HG03025 (cell line): Measurements from ENCODE around the gene PACS2.

Experiments
- ATAC-seq: cut with Tn5 transposase; IDR thresholded peaks from one replicate; pipeline ENCODE4 v1.9.1; 2021; ENCODE audit warnings: mild to moderate bottlenecking, moderate library complexity; ENCODE audit not compliant: unreplicated experiment, low FRiP score

The PACS2 gene

GRCh38 chr14:105383083-105383730 lies 68.7 kb downstream of the PACS2 start:
- no peak for ATAC-seq

DNA sequence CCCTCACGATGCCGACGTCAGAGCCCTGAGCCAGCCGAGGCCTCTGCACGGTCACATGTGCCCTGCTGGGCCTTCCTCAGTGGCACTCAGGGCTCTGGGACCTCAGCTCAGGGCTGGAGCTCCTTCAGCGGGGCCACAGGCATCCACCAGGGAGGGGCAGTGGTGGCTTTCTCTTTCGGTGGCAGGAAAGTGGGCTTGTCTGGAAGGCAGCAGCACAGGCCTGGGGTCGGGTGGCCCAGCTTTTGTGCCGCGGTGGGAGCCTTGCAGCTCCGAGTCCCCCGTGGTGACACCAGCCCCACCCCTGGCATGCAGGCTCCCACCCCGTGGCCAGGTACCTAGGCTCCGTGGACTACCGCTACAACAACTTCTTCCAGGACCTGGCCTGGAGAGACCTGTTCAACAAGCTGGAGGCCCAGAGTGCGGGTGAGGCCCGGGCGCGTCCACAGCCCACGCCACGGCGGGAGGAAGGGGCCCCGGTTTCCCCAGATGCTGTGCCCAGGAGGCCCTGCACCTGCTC lies 69.6 kb downstream of the PACS2 start:
- ATAC-seq, result no peak

- ATAC-seq, result no peak
Measured at GRCh38 chr14:105384605-105385321, 70.2 kb downstream of the PACS2 start.

- ATAC-seq, result no peak
Measured at GRCh38 chr14:105385322-105385637, 70.7 kb downstream of the PACS2 start.

- ATAC-seq, result no peak
Measured at GRCh38 chr14:105385698-105386365, 71.3 kb downstream of the PACS2 start.

DNA sequence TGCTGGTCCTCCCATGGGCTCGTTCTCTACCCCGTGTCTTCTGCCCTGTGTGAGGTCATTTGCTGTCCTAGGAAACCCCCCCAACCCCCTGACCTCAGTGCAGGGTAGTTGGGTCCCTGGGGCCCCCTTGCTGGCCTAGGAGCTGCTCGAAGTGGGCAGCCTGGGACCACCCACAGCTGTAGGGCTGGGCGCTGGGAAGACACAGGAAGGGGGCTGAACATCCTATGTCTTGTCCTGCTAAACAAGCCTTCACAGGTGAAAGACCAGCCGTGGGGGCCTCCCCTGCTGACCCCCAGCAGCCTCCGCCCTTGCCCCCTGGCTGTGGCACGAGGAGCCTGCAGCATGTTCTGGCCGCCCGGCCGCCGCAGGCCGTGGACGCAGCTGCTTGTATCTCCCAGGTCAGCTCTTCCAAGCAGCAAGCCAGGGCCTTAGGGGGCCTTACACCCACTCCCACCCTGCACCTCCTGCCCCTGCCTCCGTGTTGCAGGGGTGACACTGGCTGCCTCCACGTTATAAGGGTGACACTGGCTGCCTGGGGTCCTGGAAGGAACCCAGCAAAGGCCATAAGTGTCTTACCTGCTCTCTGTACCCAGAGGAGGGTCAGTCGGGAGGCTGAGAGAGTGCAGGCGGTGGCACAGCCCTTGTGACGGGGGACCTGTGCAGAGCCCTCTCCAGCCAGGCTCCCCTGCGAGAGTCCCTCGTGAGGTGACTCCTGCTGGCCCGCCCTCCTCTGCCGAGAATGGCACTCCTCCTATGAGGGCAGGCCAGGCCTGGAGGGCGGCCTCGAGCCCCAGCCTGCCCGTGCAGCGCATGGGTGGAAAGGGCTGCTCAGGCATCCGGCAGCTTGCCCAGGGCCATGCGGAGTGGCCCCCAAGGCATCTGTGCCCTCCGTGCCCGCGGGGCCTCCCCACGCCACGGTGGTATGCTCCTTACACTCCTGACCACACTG lies 72.3 kb downstream of the PACS2 start:
- ATAC-seq, result no peak

DNA sequence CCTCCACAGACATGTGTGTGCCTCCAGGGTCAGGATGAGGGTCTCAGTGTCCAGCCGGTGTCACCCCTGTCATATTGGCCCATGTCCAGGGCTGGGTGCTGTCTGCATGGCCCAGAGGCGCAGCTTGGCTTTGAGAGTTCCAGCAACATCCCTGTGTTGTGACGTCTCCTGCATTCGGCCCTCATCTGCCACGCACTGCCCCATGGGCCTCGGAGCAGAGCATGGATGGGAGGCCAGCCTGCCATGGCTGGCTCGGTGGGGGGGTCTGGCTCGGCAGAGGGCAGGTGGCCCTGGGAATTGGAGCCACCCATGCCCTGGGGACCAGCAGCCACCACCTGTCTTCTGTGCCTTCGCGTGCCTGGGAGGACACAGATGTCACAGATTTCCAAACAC lies 73.0 kb downstream of the PACS2 start:
- no peak for ATAC-seq

GRCh38 chr14:105388110-105388951 lies 73.8 kb downstream of the PACS2 start:
- no peak for ATAC-seq

DNA sequence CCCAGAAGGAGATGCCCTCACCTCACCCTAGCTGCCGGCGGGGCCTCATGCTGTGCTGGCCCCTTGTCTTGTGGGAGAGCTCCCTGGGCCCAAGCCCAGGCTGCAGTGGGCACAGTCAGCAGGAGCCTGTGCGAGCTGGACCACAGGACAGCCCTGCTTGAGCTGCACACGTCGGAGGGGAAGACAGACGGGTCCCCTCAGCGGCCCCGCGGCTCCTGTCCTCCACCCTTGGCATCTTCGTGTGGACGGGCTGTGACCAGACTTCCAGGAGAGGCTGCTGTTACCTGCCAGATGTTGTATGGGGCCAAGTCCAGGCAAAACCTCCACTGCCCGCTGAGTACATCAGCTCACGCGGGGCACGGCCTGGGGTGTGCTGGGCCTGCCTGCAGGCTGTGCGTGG lies 74.4 kb downstream of the PACS2 start:
- ATAC-seq, result no peak

DNA sequence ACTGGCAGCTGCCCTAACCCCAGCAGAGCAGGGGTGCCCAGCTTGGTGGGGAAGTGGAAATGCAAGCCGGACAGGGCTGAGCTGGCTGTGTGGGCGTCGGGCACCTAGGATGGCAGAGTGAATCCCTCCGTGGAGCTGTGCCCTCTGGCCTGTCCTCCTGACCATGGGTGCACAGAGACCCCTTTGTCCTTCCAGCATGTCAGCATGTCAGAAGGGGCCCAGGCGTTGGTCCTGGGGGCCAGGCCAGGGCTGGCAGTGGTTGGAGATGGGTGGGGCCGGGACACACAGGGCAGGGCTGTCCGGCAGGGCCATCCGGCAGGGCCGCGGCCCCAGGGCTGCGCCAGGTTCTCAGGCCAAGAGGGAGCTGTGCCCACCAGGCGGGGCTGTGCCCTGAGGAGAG lies 75.0 kb downstream of the PACS2 start:
- ATAC-seq, result no peak

DNA sequence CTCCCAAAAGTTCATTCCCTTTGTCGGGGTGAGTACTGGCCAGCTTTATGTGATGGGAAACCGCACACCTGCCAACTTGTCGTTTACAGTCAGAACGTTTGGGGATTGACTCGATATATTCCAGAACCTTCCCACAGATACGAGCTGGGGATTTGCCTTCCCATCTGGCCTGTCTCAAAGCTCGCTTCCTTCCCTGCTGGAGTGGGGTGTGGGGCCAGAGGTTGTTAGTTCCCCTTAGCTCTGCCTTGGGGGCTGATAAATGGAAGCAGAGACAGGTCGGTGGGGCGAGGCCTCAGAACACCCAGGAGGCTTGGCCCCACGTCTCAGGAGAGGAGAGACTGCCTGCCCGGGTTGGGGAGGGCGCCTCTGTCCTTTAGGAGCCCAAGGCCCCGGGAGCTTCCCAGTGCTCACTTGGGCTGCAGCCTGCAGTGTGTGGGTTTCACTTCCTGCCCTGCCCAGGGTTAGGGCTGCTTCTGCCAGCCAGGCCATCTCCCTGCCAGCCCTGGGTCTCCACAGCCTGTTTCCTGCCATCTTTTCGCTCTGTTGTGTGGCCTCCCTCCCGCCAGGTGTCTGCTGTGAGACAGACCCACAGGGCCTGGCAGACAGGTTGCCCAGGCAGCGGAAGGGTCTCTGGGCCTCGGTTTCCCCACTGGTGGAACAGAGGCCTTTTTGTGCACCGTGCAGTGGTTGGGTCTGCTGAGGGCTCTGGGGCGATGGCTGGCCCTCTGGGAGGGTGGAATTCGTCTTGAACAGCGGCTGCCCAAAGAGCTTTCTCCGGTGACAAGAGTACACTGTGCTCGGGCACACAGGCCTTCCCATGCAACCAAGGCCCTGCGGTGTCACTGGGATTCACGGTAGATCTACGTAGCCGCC lies 75.7 kb downstream of the PACS2 start:
- no peak for ATAC-seq

DNA sequence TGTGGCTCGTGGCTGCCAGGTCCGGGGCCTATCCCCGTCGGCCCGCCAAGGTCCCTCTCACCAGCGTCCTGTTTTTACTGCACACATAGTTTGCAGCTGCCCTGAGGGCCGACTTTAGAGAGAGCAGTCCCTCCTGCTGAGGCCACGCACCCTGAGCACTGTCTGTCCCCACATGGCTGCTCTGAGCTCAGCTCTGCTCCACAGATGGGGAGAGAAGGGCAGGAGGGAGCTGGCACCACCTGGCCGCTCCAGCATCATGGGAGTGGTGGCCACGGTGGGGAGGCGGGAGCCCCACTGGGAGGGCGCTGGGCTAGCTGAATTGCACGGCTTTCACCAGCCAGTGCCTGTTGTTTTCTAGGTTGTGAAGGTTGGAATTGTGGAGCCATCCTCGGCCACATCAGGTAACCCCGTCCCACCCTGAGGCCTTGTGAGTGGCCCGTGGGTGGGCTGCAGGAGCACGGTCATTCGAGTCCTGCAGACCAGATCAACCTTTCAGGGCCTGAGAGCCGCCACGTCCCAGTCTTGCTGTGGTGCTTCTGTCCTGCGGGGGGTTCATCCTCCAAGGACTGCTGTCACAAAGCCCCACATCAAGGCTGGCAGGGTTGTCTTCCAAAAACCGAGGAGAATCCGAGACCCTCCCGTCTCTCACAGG lies 76.4 kb downstream of the PACS2 start:
- no peak for ATAC-seq

- ATAC-seq, result no peak
Measured at GRCh38 chr14:105391541-105391940, 77.0 kb downstream of the PACS2 start.

DNA sequence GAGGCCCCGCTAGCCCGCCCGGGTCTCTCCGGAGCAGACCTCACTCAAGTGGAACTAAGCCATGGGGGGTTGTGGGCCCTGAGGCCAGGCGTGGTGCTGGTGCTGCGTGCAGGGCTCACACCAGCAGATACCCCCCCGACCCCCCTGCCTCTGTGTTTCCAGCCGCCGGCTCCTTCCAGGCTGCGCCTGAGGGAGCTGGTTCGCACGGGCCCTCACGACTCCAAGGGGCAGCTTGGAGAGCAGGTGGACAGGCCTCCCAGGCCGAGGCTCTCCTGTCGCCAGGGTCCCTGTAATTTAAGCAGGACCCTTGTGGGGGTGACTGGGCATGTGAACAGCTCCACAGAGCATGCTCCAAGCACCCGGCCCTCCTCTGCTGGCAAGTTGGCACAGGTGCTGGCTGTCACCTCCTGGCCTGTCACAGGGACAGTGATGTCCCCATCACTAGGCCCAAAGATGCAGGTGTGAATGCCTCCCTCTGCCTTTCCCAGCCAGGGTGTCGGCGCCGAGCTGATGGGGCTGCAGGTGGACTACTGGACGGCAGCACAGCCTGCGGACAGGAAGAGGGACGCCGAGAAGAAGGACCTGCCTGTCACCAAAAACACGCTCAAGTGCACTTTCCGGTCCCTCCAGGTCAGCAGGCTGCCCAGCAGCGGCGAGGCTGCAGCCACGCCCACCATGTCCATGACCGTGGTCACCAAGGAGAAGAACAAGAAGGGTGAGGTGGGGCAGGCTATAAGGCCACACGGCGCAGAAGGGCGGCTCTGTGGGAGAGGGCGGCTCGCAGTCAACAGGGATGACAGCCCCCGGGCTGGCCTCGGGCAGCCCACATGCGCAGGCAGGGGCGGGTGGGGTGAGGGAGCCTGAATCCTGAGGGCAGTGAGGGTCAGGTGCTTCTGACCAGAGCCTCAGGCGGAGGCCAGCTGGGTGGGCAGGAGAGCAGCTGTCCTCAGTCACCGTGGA lies 77.9 kb downstream of the PACS2 start:
- ATAC-seq, result no peak

DNA sequence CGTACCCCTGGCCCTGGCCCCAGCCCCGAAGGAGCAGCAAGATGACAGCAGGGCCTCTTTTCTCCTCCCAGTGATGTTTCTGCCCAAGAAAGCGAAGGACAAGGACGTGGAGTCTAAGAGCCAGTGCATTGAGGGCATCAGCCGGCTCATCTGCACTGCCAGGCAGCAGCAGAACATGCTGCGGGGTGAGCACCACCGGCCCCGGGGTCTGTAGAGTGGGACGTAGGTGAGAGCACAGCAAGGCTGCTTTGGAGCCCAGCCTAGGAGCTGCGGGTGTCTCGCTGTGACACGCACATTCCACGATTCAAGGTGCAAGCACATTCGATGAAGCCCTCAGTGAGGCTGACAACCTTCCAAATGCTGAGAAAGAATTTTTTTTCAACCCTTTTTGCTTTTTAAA lies 78.6 kb downstream of the PACS2 start:
- no peak for ATAC-seq

DNA sequence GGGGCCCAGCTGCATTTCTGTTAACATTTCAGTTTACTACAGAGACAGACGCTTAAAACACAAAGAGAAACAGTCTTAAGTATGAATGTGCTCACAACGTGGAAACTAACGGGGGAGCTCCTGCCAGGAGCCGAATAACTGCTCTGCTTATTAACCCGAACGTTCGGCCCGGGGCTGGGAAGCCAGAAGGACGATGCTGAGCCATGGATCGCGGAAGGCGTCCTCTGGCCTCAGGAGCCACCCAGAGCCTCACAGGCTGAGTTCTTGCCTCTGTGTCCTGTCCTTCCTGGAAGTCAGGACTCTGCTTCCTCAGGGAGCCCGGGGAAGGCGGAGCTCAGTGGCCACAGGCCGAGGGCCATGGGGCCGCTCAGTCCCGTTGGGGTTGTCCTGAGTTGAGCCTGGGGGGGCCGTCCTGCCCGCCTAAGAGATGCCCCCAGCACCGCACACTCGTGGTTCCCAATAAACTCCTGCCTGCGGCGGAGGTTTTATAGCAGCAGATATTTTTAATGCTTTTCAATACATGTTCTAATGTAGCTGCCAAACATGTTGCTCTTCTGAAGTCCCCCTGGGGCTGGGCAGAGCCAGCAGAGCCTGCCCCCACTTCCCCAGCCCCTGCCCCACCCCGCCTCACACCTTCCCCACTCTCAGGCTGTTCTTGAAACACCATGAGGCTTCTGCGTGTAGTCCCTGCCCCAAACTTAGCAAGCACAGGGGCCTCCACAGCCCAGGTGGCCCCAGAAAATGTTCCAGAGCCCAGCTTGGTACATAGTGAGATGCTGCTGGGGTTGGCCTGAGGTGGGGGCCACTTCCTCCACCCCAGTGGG lies 80.4 kb downstream of the PACS2 start:
- ATAC-seq, result no peak

DNA sequence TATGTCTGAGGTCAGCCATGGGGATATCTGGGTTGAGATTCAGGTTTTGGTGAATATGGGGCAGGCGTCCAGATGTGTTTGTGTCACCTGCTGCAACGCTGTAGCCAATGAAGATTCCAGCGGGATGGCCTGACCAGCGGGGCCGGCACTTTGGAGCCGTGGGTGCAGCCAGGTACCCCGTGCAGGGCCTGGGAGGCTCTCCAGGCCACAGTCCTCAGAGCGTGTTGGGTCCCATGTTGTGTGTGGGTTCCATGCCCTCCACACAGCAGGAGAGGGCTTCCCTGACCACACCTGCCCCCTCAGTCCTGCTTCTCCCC lies 80.9 kb downstream of the PACS2 start:
- ATAC-seq, result no peak
